DND-41 (cell line): ENCODE measurements around the gene GTF2A2.

Experiments used
- ATAC-seq: fragments of 200-7000 bp; cut with Tn5 transposase; 3 replicates; pipeline ENCODE4 v1.9.1; 2021; ENCODE audit warnings: low read depth; ENCODE audit not compliant: insufficient read depth
- DNase-seq: peaks from one replicate; pipeline ENCODE4 v3.0.0-alpha.2; 2020
- H2AFZ ChIP-seq: 2 replicates; pipeline ENCODE4 v1.6.0; 2012; ENCODE audit warnings: low read depth, low read length
- H3K27ac ChIP-seq: 2 replicates; pipeline ENCODE4 v1.5.1; 2012; ENCODE audit warnings: low read length, inconsistent platforms
- H3K27me3 ChIP-seq: fragments of 200-600 bp; sonication (generic); 2 replicates; pipeline ENCODE4 v1.6.0; 2012; ENCODE audit warnings: low read length, mild to moderate bottlenecking, inconsistent platforms; ENCODE audit not compliant: insufficient read depth, poor library complexity
- H3K36me3 ChIP-seq: 2 replicates; pipeline ENCODE4 v1.5.1; 2012; ENCODE audit warnings: low read length, inconsistent platforms; ENCODE audit not compliant: insufficient read depth
- H3K4me1 ChIP-seq: 2 replicates; pipeline ENCODE4 v1.5.1; 2012; ENCODE audit warnings: mild to moderate bottlenecking, low read length; ENCODE audit not compliant: insufficient read depth
- H3K4me2 ChIP-seq: 2 replicates; pipeline ENCODE4 v1.6.0; 2012; ENCODE audit warnings: mild to moderate bottlenecking, moderate library complexity, low read length, inconsistent platforms; ENCODE audit not compliant: insufficient read depth
- H3K4me3 ChIP-seq, 2 experiments: fragments of 200-600 bp in 1 of 2; shearing (Covaris generic) in 1 of 2; 2 replicates each; pipeline ENCODE4 v1.5.1; 2012 to 2016; ENCODE audit warnings: inconsistent platforms in 2 of 2, low read length in 2 of 2, mild to moderate bottlenecking in 2 of 2, low read depth in 1 of 2, moderate library complexity in 1 of 2
- H3K79me2 ChIP-seq: 2 replicates; pipeline ENCODE4 v1.6.0; 2012; ENCODE audit warnings: low read length, inconsistent platforms; ENCODE audit not compliant: insufficient read depth
- H3K9ac ChIP-seq: 2 replicates; pipeline ENCODE4 v1.6.0; 2012; ENCODE audit warnings: low read depth, mild to moderate bottlenecking, inconsistent platforms, low read length, moderate library complexity
- H3K9me3 ChIP-seq: 2 replicates; pipeline ENCODE4 v1.5.1; 2012; ENCODE audit warnings: low read length, moderate library complexity, mild to moderate bottlenecking, inconsistent platforms; ENCODE audit not compliant: insufficient read depth, severe bottlenecking
- H4K20me1 ChIP-seq: 2 replicates; pipeline ENCODE4 v1.6.0; 2012; ENCODE audit warnings: low read length; ENCODE audit not compliant: insufficient read depth
- EZH2 ChIP-seq: IDR thresholded peaks from 3 replicates; pipeline ENCODE4 v1.6.1; 2012; ENCODE audit warnings: borderline replicate concordance, low read depth, mild to moderate bottlenecking, moderate library complexity, low read length, inconsistent platforms; ENCODE audit not compliant: severe bottlenecking
- TF ChIP-seq, protein P1 (sequence below): IDR thresholded peaks from 2 replicates; pipeline ENCODE4 v1.5.1; 2012; ENCODE audit warnings: borderline replicate concordance, low read length, moderate library complexity, mild to moderate bottlenecking; ENCODE audit not compliant: poor library complexity, severe bottlenecking; ENCODE audit errors: extremely low read depth

Gene GTF2A2

DNA sequence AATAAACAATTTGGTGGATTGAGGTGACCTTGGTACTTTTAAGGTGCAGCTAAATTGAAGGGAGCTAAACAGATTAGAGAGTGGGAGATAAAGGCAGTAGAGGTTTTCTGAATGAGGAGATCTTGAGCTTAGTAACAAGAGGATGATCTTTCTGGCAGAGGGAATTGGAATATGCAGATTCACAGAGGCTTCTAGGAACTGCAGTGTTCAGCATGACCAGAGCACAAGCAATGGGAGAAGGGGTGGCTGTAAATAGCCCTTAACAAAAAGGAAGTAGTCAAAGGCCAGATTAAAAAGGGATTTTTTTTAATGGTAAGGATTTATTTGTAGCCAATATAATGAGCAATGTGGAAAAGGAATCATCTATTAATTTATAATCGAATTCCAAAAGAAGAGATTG is 37.5 kb upstream of the GTF2A2 start:
- Histone ChIP-seq H3K9me3 (no peaks in the 10 kb centered on the region), H3K36me3 (no peaks in the 10 kb centered on the region), H3K27me3 (peaks cover under 1% of the 10 kb centered on the region), H3K4me1 (peaks cover 11% of the 10 kb centered on the region), H3K79me2 (no peaks in the 10 kb centered on the region), H3K4me3 (no peak overlapping the region), H3K4me2 (no peak overlapping the region), H3K9ac (no peak overlapping the region), H4K20me1 (no peaks in the 10 kb centered on the region), H2AFZ (no peak overlapping the region), H3K27ac (no peak overlapping the region)
- TF ChIP-seq, protein P1, sequence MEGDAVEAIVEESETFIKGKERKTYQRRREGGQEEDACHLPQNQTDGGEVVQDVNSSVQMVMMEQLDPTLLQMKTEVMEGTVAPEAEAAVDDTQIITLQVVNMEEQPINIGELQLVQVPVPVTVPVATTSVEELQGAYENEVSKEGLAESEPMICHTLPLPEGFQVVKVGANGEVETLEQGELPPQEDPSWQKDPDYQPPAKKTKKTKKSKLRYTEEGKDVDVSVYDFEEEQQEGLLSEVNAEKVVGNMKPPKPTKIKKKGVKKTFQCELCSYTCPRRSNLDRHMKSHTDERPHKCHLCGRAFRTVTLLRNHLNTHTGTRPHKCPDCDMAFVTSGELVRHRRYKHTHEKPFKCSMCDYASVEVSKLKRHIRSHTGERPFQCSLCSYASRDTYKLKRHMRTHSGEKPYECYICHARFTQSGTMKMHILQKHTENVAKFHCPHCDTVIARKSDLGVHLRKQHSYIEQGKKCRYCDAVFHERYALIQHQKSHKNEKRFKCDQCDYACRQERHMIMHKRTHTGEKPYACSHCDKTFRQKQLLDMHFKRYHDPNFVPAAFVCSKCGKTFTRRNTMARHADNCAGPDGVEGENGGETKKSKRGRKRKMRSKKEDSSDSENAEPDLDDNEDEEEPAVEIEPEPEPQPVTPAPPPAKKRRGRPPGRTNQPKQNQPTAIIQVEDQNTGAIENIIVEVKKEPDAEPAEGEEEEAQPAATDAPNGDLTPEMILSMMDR = no peak
- no peak for TF ChIP-seq EZH2
- ATAC-seq (no peak), DNase-seq (no peak)

DNA sequence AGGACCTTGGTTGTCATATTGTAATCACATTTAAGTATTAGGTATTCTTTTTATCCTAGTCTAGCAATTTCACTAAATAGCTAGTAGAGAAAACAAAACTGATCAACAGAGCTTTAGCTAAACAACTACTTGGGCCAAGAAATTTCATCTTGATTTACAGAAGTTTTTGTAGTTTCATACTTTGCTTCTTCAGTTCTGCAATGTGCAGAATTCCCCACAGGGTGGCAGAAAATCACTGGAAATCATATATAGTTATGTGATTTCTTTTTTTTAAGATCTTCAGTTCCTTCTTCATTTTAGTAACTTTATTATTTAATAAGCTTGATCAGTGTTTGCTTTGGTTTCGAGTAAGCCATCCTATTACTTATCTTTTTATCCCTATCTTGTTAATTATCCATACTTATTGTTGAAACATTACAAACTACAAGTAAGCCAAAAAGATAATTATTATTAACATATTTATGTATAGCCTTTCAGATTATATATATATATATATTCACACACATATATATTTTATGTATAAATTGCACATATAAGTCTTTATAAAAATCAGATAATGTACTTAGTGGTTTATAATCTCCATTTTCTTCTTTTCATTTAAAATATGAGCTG is 34.0 kb upstream of the GTF2A2 start:
- Histone ChIP-seq H4K20me1 (peaks cover 25% of the 10 kb centered on the region), H3K4me2 (no peak overlapping the region), H3K27me3 (no peaks in the 10 kb centered on the region), H3K4me3 (no peak overlapping the region), H3K4me1 (peaks cover 27% of the 10 kb centered on the region), H3K79me2 (peaks cover 29% of the 10 kb centered on the region), H3K9ac (no peak overlapping the region), H3K27ac (no peak overlapping the region), H2AFZ (no peak overlapping the region), H3K9me3 (no peaks in the 10 kb centered on the region), H3K36me3 (peaks cover 16% of the 10 kb centered on the region)
- TF ChIP-seq, protein P1 = peak; percentile 68
- TF ChIP-seq EZH2 = no peak
- ATAC-seq (no peak), DNase-seq (peak; percentile 54)

DNA sequence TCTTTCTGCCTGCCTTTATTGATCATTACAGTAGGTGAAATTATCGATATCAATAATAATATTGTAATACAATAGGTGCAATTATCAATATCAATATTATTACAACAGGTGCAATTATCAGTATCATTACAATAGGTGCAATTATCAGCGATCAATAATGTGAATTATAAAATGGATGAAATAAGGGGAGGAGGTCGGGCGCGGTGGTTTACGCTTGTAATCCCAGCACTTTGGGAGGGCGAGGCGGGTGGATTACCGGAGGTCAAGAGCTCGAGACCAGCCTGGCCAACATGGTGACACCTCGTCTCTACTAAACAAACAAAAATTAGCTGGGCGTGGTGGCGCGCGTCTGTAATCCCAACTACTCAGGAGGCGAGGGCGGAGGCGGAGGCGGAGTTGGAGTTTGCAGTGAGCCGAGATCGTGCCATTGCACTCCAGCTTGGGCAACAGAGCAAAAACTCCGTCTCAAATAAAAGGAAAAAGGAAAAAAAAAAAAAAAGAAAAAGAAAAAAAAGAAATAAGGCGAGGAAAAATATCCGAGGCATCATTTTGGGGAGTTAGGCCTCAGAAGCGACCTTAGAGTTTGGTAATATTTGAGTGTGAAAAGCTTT is 32.4 kb upstream of the GTF2A2 start:
- Histone ChIP-seq H4K20me1 (peaks cover 39% of the 10 kb centered on the region), H3K4me2 (peak overlapping the region; percentile 70), H3K36me3 (peaks cover 19% of the 10 kb centered on the region), H3K27me3 (no peaks in the 10 kb centered on the region), H3K4me1 (peaks cover 42% of the 10 kb centered on the region), H3K9ac (peak overlapping the region; percentile 97), H2AFZ (peak overlapping the region; percentile 85), H3K79me2 (peaks cover 44% of the 10 kb centered on the region), H3K9me3 (no peaks in the 10 kb centered on the region), H3K27ac (peak overlapping the region; percentile 89), H3K4me3 (peak overlapping the region; percentile 77 to 99; a peak in 3 of 4 replicates)
- peak; percentile 84 for DNase-seq
- TF ChIP-seq, protein P1 = no peak
- no peak for TF ChIP-seq EZH2
- peak; percentile 64 for ATAC-seq
